Neural crest cell (in vitro differentiated cells): ENCODE data around the gene SLC25A6. TPM values are rescaled to one million over a fixed set of nuclear protein-coding genes. Genes with fewer than 3 reads are reported as not detected.

Source experiments
- DNase-seq: peaks from one replicate; pipeline ENCODE4 v3.0.0; 2021; ENCODE audit warnings: low read depth, mixed read lengths, low spot score
- H3K27ac Mint-ChIP-seq: one replicate; pipeline ENCODE4 v1.8.0; 2021; ENCODE audit warnings: mild to moderate bottlenecking, mixed read lengths; ENCODE audit not compliant: unreplicated experiment
- H3K27me3 Mint-ChIP-seq: 2 replicates; pipeline ENCODE4 v1.8.0; 2021; ENCODE audit warnings: low read depth, mild to moderate bottlenecking, mixed read lengths
- H3K36me3 Mint-ChIP-seq: 2 replicates; pipeline ENCODE4 v1.8.0; 2021; ENCODE audit warnings: low read depth, mild to moderate bottlenecking, mixed read lengths
- H3K4me1 Mint-ChIP-seq: 2 replicates; pipeline ENCODE4 v1.8.0; 2021; ENCODE audit warnings: mixed read lengths
- H3K4me3 Mint-ChIP-seq: one replicate; pipeline ENCODE4 v1.8.0; 2021; ENCODE audit warnings: mild to moderate bottlenecking, mixed read lengths
- H3K9me3 Mint-ChIP-seq: 2 replicates; pipeline ENCODE4 v1.8.0; 2021; ENCODE audit warnings: mixed read lengths
- total RNA-seq: library from RNA; stranded (reverse); gene quantifications from 2 replicates; pipeline ENCODE4 v1.2.1, GENCODE V29; 2021
- TF ChIP-seq, protein P1 (sequence below): fragments of 200-600 bp; sonication (generic); conservative IDR thresholded peaks from 2 replicates; pipeline ENCODE4 v1.5.0; 2021; ENCODE audit warnings: antibody characterized with exemption, mild to moderate bottlenecking

Gene SLC25A6
- total RNA-seq, 1 donor from 2014 or later, result 510 TPM

DNA sequence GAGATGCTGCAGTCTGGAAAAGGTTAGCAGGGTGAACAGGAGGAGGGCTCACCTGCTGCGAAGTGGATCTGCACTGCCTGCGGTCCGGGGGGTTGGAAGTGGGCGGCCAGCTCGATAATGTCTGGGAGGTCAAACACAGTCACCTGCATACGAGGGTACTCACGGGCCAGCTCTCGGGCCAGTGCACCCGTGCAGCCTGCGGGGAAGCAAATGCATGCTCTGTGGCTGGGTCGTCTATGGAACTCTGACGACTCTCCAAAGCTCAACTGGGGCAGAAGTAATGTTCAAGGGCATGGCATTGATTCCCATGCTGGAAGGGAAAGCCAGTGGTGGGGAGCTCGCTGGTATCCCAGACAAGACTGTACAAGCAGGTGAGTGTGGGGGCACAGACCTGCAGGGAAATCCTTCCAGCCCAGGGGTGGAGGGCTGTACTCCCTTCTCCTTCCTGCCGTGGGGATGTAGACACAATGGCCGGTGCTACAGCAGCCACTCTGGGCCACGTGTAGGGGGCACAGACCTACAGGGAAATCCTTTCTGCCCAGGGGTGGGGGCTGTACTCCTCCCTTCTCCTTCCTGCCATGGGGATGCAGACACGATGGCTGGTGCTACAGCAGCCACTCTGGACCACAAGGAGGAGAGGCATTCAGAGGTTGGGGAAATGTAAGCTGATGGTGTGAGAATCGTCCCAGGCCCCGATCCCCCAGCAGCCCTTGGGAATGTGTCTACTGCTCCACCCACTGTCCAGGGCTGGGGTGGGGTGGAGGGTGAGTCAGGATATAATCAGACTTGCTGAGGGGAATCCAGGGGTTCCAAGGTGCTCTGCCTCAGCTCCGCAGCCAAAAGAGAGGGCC, 26.2 kb upstream of the SLC25A6 start:
- TF ChIP-seq, protein P1, sequence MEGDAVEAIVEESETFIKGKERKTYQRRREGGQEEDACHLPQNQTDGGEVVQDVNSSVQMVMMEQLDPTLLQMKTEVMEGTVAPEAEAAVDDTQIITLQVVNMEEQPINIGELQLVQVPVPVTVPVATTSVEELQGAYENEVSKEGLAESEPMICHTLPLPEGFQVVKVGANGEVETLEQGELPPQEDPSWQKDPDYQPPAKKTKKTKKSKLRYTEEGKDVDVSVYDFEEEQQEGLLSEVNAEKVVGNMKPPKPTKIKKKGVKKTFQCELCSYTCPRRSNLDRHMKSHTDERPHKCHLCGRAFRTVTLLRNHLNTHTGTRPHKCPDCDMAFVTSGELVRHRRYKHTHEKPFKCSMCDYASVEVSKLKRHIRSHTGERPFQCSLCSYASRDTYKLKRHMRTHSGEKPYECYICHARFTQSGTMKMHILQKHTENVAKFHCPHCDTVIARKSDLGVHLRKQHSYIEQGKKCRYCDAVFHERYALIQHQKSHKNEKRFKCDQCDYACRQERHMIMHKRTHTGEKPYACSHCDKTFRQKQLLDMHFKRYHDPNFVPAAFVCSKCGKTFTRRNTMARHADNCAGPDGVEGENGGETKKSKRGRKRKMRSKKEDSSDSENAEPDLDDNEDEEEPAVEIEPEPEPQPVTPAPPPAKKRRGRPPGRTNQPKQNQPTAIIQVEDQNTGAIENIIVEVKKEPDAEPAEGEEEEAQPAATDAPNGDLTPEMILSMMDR, result no peak
- H3K4me1 Mint-ChIP-seq, result peaks cover 7% of the 10 kb centered on the region
- no peak overlapping the region for H3K27ac Mint-ChIP-seq
- H3K36me3 Mint-ChIP-seq, result peaks cover 40% of the 10 kb centered on the region
- DNase-seq, result no peak
- H3K9me3 Mint-ChIP-seq, result peaks cover 4% of the 10 kb centered on the region
- H3K4me3 Mint-ChIP-seq, result no peak overlapping the region
- H3K27me3 Mint-ChIP-seq, result peaks cover 13% of the 10 kb centered on the region

DNA sequence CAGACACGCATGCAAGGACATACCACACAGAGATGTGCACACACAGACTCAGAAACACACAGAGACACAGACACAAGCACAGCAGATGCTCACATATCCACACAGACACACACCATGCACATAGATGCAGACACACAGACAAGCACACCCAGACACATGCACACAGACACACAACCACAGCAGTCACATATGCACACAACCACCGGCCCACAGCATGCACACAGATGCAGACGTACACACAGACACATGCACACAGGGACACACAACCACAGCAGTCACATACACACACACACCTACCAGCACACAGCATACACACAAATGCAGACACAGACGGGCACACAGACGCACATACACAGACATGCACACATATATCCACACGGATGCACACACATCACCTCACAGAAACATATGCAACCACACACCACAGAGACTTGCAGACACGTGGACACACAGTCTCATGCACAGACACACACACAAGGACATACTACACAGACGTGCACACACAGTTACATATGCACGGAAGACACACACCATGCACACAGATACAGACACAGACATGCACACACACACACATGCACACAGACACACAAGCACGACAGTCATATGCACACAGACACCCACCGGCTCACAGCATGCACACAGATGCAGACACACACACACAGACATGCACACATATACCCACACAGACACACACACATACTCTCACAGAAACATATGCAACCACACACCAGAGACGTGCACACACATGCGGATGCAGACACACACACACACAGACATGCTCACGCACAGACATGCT, 25.2 kb upstream of the SLC25A6 start:
- Mint-ChIP-seq H3K27ac (no peak overlapping the region), H3K36me3 (peaks cover 32% of the 10 kb centered on the region), H3K27me3 (peaks cover 13% of the 10 kb centered on the region), H3K9me3 (peaks cover 4% of the 10 kb centered on the region), H3K4me3 (no peak overlapping the region), H3K4me1 (peaks cover 7% of the 10 kb centered on the region)
- no peak for DNase-seq
- TF ChIP-seq, protein P1, result no peak

DNA sequence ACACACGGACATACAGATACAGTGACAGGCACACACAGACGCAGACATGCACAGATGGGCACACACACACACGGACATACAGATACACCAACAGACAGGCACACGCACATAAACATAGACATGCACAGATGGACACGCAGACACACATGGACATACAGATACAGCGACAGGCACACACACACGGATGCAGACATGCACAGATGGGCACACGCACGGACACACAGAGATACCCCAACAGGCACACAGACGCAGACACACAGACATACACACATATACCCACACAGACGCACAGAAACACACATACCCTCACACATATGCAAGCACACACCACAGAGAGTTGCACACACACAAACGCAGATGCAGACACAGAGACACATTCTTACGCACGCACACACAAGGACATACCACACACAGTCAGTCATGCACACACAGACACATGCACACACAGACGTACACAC, 24.4 kb upstream of the SLC25A6 start:
- Mint-ChIP-seq H3K27ac (no peak overlapping the region), H3K36me3 (peaks cover 24% of the 10 kb centered on the region), H3K4me3 (no peak overlapping the region), H3K27me3 (peaks cover 11% of the 10 kb centered on the region), H3K4me1 (peaks cover 7% of the 10 kb centered on the region), H3K9me3 (no peaks in the 10 kb centered on the region)
- TF ChIP-seq, protein P1, result no peak
- no peak for DNase-seq

DNA sequence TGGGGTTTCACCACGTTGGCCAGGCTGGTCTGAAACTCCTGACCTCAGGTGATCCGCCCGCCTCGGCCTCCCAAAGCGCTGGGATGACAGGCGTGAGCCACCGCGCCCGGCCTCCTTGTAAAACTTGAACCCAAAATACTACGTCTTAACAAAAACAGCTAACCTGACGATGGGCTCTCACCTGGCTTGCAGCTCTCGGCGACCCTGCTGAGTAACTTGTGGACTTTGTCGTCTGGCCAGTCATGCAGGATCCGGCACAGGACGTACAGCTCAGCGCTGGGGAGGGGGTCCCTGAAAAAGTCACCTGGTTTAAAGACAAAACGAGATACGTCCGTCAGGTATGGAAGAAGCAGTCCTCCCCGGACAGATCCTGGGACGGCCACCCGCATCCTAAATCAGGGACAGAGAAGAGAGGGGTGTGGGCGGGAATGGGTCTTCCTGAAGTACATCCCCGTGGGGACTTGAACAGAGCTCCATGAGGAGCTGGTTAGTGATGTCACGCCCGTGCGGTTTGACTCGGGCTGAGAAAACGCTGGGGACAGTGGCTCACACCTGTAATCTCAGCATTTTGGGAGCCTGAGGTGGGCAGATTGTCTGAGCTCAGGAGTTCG, 20.7 kb upstream of the SLC25A6 start:
- H3K27ac Mint-ChIP-seq, result no peak overlapping the region
- no peaks in the 10 kb centered on the region for H3K9me3 Mint-ChIP-seq
- DNase-seq, result no peak
- H3K4me3 Mint-ChIP-seq, result no peak overlapping the region
- peaks cover 5% of the 10 kb centered on the region for H3K36me3 Mint-ChIP-seq
- TF ChIP-seq, protein P1, result no peak
- no peaks in the 10 kb centered on the region for H3K27me3 Mint-ChIP-seq
- no peaks in the 10 kb centered on the region for H3K4me1 Mint-ChIP-seq

DNA sequence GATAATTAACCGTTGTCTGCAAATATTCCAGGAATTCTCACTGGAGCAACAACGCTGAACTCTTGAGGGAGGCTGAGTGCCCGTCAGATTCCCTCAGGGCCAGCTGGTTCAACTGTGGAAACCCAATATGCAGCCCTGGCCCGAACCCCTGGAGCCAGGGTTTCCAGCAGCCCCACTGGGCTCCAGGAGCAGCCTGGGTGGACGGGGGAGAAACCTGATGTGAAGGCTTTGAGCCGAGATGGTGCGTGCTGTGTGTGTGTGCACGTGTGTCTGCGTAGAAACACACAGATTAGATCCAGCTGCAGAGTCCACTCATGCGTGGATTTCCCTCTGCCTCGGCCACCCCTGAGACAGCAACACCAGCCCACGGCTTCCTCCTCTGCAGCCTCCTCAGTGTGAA, 19.4 kb upstream of the SLC25A6 start:
- Mint-ChIP-seq H3K27ac (no peak overlapping the region), H3K27me3 (no peaks in the 10 kb centered on the region), H3K36me3 (peaks cover 5% of the 10 kb centered on the region), H3K9me3 (no peaks in the 10 kb centered on the region), H3K4me1 (no peaks in the 10 kb centered on the region), H3K4me3 (no peak overlapping the region)
- DNase-seq, result no peak
- TF ChIP-seq, protein P1, result no peak
